ENCODE results near the gene WASHC3. TPM values are rescaled to one million over a fixed set of nuclear protein-coding genes. Genes with fewer than 3 reads are reported as not detected.
"Not testable (repeated sequence)": the region's sequence is repeated elsewhere in the genome, so short reads cannot be mapped to it uniquely, and the experiment has no call there.

WASHC3 gene
- total RNA-seq, 1 donor = 38.8 TPM

GRCh38 chr12:102051431-102051965, 10.3 kb downstream of the WASHC3 start:
- DNase-seq (ENCODE audit: low read depth in 2 of 3, low spot score in 2 of 3) = no peak

DNA sequence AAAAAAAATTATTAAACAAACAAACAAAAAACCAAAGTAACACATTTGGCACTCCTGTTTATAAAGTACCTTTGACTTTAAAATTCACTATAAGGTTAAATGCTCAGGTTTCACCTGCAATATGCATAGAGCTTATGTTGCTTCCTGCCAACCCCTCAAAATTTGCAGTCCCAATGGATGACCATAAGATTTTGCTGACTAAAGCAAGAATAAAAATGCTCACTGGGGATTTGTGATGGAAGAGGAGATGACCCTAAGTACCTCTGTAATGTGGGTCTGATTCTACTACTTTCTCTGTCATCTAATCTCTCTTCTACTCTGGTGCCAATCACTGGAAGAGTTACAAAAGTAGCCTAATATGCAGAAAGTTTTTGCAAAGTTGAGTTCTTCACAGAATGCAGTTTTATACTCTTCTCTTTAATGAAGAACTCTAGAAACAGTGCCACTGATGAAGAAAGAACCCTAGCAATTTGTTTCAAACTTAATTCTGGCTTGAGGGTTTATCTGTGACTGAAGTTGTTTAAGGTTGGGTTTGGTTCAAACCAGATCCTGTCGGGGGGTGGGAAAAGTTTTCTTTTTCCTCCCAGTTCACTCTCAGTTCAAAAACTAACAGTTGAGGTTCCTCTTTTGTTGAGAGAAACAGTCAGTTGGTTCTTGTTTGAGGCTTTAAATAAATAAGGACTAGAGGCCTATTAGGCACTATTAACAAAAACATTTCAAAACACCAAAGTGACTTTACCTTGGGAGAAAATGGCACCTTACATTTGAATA, 10.9 kb downstream of the WASHC3 start:
- DNase-seq (ENCODE audit: low read depth in 2 of 3, low spot score in 2 of 3) = peak in 1 of 3 donors; percentile 37

GRCh38 chr12:102043928-102044327, 17.9 kb downstream of the WASHC3 start:
- no peak for DNase-seq (ENCODE audit: low read depth in 2 of 3, low spot score in 2 of 3)

GRCh38 chr12:102033991-102034745, 27.6 kb downstream of the WASHC3 start:
- DNase-seq (ENCODE audit: low read depth in 2 of 3, low spot score in 2 of 3) = no peak

DNA sequence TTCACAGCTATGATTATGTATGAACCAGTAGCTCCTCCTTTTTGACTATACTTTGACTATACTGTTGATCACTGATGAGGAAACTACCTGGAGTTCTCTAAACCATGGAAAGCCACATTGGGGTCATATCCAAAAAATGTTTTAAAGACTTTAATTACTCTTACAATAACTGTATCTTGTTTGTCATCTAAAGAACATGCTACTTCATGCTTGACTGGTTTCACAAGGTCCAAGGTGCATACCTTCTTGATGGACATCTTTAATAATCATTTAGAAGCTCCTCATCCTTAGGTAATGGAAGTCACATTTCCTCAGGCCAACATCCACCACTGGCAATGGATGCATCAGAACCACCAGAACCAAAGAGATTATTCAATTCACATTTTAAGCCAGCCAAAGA, 29.9 kb downstream of the WASHC3 start:
- no peak for DNase-seq (ENCODE audit: low read depth in 2 of 3, low spot score in 2 of 3)

GRCh38 chr12:102029141-102029540, 32.6 kb downstream of the WASHC3 start:
- no peak for DNase-seq (ENCODE audit: low read depth in 2 of 3, low spot score in 2 of 3)

DNA sequence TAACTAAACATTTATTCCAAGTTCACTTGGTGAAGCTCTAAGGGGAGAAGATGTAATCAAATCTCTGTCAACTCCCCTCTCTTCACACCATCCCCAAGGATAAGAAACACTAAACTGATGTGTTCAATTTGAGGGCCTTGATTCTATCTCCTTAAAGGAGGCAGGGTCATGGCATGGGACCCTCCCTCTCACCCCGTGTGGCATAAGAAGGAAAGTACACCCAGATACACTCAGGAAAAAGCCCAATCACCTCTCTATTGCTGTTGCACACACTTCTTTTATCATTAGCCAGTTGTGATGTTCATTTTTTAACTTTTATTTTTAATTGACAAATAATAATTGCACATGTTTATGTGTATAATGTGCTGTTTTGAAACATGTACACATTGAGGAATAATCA, 35.1 kb downstream of the WASHC3 start:
- DNase-seq (ENCODE audit: low read depth in 2 of 3, low spot score in 2 of 3) = no peak

DNA sequence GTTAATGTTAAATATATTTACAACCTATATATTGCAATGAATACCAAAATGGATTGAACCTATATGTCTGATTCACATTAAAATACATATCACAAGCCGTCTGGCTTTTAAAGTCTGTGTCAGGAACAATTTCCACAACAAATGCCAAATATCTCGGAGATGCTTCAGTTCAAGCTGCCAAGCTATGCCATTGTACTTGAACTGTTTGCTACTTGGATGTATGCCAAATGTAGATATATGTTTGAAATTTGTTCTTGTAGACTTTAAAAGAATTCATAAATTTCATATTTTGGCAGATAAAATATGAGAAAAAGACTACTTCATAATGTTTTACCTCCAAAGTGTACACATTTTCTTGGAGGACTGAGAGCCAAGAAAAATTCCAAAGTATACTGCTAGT, 37.0 kb downstream of the WASHC3 start:
- DNase-seq (ENCODE audit: low read depth in 2 of 3, low spot score in 2 of 3) = no peak

GRCh38 chr12:102023343-102023930, 38.4 kb downstream of the WASHC3 start:
- DNase-seq (ENCODE audit: low read depth in 2 of 3, low spot score in 2 of 3) = no peak

GRCh38 chr12:102022286-102022685, 39.5 kb downstream of the WASHC3 start:
- no peak for DNase-seq (ENCODE audit: low read depth in 2 of 3, low spot score in 2 of 3)

DNA sequence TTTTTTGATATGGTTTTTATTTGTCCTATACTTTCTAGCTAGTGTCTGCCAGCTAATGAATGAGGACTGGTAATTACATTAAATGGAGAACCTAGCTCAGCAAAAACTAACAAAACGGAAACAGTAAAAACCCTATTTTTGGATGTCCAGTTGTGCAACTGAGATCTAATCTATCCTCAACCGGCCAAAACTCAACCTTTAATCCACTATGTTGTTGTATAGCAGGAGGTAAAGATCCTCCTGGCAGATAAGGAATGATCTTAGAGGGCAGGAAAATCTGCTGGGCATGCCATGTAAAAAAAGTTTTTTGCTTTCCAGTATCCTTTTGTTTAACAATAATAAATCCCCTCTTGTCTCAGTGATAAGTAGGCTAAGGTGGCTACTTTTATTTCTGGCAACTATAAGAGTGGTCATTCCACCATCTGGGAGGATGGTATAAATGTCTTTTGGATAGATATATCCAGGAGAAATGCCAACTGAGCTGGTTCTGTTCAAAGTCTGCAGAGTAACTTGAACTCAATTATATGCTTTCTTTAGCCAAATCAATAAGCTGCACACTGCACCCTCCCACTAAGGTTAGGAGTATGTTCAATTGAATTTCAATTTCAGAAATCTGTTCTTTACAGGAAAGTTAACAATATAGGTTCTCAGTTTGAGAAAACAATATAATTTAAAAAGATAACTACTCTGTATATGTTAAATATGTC, 40.1 kb downstream of the WASHC3 start:
- no peak for DNase-seq (ENCODE audit: low read depth in 2 of 3, low spot score in 2 of 3)

- DNase-seq (ENCODE audit: low read depth in 2 of 3, low spot score in 2 of 3) = not testable (repeated sequence)
These were observed 43.2 kb downstream of the WASHC3 start for GRCh38 chr12:102018607-102019006.

- no peak for DNase-seq (ENCODE audit: low read depth in 2 of 3, low spot score in 2 of 3)
These were observed 45.3 kb downstream of the WASHC3 start for GRCh38 chr12:102016472-102016871.

DNA sequence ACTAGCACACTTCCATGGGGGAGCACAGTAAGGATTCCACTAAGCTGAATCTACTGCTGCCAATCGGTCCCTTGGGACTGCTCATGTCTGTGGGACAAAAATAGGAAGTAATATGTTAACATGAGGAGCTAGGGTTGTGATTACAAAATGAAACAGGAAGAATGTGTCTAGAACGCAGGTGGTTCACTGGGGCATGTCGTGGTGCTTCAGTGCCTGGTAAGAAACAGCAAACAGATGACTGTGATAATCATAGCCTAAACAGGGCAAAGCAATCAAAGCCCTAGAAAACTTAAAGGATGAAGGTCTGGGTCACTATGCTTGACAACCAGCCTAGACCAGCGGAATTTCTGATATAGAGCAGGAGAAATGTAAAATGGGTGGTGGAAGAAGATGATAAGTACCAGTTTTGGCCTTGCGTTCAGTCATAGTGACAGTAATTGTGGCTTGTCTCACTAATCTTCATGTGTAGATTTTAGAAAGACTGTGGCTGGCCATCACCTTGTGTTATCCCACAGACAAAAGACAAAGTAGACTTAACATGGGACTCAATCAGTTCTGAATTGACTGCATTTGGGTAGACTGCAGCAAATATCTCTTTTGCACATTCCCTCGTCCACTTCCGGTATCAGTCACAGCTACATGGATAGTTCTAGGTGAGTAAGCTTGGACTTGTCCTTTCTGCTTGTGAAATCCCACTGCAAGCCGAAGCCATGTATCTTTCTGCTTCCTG, 51.4 kb downstream of the WASHC3 start:
- peak in 2 of 3 donors; percentile 10 to 56 for DNase-seq (ENCODE audit: low read depth in 2 of 3, low spot score in 2 of 3)

GRCh38 chr12:102009796-102010195, 52.0 kb downstream of the WASHC3 start:
- DNase-seq (ENCODE audit: low read depth in 2 of 3, low spot score in 2 of 3) = no peak

GRCh38 chr12:102008615-102009126, 53.1 kb downstream of the WASHC3 start:
- no peak for DNase-seq (ENCODE audit: low read depth in 2 of 3, low spot score in 2 of 3)

DNA sequence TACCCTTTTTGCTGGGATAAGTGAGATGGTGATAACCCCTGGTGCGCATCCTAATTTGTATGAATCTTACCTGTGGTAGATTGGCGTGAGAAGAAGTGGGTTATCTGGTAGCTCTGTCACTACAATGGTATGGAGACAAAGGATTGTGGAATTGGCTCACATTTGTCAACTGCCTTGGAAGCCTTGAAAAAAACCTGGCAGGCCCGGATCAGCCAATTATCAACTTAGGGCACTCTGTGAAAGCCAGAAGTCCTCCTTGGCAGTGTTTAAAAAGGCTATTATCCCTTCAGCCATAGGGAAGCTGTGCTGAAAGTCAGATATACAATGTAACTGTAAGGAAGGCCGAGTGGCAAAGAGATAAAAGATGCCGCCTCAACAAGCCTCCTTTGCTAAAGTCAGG, 56.5 kb downstream of the WASHC3 start:
- no peak for DNase-seq (ENCODE audit: low read depth in 2 of 3, low spot score in 2 of 3)

DNA sequence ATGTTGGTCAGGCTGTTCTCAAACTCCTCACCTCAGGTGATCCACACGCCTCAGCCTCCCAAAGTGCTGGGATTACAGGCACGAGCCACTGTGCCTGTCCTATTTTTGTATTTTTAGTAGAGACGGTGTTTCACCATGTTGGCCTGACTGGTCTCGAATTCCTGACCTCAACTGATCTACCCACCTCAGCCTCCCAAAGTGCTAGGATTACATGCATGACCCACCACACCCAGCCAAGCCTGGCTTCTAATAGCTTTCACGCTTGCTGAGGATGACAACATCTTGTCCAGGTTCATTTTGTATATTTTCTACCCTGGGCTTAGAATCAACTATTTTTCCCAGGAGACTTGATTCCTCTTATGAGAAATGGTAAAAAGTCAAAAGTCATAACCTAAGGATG, 64.7 kb downstream of the WASHC3 start:
- no peak for DNase-seq (ENCODE audit: low read depth in 2 of 3, low spot score in 2 of 3)

- no peak for DNase-seq (ENCODE audit: low read depth in 2 of 3, low spot score in 2 of 3)
These were observed 66.1 kb downstream of the WASHC3 start for GRCh38 chr12:101995684-101996083.

- DNase-seq (ENCODE audit: low read depth in 2 of 3, low spot score in 2 of 3) = no peak
These were observed 69.7 kb downstream of the WASHC3 start for GRCh38 chr12:101992091-101992490.
